ENCODE measurements around the gene TTC27. TPM values are rescaled to one million over a fixed set of nuclear protein-coding genes. Genes with fewer than 3 reads are reported as not detected.
"Not testable (repeated sequence)": the region's sequence is repeated elsewhere in the genome, so short reads cannot be mapped to it uniquely, and the experiment has no call there.

The TTC27 gene
- total RNA-seq, 1 donor from 2014 or later: 10.3 TPM

DNA sequence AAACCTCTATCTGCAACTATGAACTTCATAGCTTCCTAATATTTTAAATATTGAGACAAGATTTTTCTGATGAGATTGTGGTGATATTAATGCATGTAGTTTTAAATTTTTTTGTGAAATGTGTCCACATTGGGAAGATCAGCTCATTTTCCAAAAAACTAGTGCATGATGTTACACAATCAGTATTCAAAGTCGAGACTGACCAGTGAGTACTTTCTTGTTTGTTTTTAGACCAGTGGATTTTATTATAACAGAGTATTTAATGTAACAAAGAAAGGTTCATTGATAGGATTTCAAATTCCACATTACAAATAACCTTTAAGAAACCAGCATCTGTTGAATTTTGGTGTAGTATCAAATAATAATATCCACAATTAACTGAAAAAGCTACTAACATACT, 99.3 kb downstream of the TTC27 start:
- TF ChIP-seq CTCF (IDR thresholded peaks at IDR 0.05): no peak
- H3K36me3 ChIP-seq: no peaks in the 10 kb centered on the region
- DNase-seq: no peak
- no peak overlapping the region for H3K4me3 ChIP-seq
- no peaks in the 10 kb centered on the region for H3K9me3 ChIP-seq
- intact Hi-C loops (cut with DNase I): no loop called here
- H3K4me1 ChIP-seq: no peaks in the 10 kb centered on the region
- no peak overlapping the region for H3K27ac ChIP-seq
- ATAC-seq: no peak
- no peaks in the 10 kb centered on the region for H3K27me3 ChIP-seq

DNA sequence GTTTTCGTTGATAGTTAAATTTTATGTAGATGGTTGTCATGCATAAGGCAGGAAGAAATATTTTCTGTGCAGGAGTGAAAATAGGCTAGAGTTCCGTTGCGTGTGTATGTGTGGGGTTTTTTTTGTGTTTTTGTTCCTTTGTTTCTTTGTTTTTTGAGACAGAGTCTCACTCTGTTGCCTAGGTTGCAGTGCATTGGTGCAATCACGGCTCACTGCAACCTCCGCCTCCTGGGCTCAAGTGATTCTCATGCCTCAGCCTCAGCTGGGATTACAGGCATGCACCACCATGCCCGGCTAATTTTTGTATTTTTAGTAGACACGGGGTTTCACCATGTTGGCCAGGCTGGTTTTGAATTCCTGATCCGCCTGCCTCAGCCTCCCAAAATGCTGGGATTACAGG, 103.1 kb downstream of the TTC27 start:
- H3K36me3 ChIP-seq; DNase-seq; H3K27me3 ChIP-seq; ATAC-seq; intact Hi-C loops (cut with DNase I); H3K9me3 ChIP-seq; H3K4me1 ChIP-seq; H3K27ac ChIP-seq; H3K4me3 ChIP-seq: not testable (repeated sequence)

DNA sequence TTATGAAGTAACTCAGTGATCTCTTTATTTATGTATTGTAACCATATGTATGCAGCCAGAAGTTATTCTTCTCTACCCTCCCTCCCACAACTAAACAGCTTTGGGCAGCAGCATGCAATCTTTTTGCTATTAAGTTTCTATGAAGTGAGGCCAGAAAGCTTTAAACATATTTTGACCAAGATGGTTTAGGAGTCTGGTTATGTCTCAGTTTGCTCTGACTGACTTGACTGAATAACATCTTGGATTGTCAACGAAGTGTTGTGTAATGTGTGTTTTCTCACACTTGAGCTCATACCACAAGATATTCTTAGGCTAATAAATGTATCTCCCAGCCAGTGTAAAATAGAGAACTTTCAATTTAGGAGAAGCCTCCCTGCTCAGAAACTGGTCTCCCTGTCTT, 104.3 kb downstream of the TTC27 start:
- TF ChIP-seq CTCF (IDR thresholded peaks at IDR 0.05): no peak

DNA sequence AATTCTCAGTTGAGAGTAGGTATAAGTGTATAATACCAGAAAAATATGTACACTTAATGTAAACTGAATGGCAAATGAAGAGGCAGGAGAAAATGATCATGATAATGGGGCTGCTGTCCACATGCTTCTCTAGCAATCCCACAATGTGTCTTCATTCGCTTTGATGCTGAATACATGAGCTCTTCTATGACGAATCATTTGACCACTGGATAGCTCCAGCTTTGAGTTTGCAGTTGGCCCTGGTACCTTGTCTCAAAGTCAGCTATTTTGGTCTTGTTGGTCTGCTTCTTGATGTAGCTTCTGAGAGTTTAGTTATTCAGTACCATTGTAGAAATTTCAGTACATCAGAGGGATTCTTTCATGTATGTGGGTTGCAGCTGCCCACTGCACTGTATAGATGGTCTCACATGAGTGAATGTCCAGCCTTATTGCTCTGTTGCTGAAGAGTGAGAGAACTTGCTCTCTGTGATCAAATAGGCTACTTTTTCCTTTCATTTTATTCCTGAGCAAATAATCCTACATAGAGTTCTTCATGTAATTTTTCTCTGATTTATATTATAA, 105.1 kb downstream of the TTC27 start:
- Histone ChIP-seq H3K9me3 (no peaks in the 10 kb centered on the region), H3K4me3 (no peak overlapping the region), H3K27ac (no peak overlapping the region), H3K27me3 (no peaks in the 10 kb centered on the region), H3K36me3 (no peaks in the 10 kb centered on the region), H3K4me1 (no peaks in the 10 kb centered on the region)
- no peak for DNase-seq
- ATAC-seq: no peak
- intact Hi-C loops (cut with DNase I): no loop called here
- no peak for TF ChIP-seq CTCF (IDR thresholded peaks at IDR 0.05)

More for the DNA sequence above, 104.3 kb downstream of the TTC27 start:
- no peaks in the 10 kb centered on the region for H3K4me1 ChIP-seq
- intact Hi-C loops (cut with DNase I): no loop called here
- H3K9me3 ChIP-seq: no peaks in the 10 kb centered on the region
- no peak for DNase-seq
- no peak overlapping the region for H3K4me3 ChIP-seq
- no peaks in the 10 kb centered on the region for H3K27me3 ChIP-seq
- H3K27ac ChIP-seq: no peak overlapping the region
- ATAC-seq: no peak
- no peaks in the 10 kb centered on the region for H3K36me3 ChIP-seq

GRCh38 chr2:32735348-32735747, 107.5 kb downstream of the TTC27 start:
- no peak overlapping the region for H3K27ac ChIP-seq
- no peaks in the 10 kb centered on the region for H3K4me1 ChIP-seq
- intact Hi-C loops (cut with DNase I): no loop called here
- H3K27me3 ChIP-seq: no peaks in the 10 kb centered on the region
- H3K9me3 ChIP-seq: no peaks in the 10 kb centered on the region
- H3K36me3 ChIP-seq: no peaks in the 10 kb centered on the region
- H3K4me3 ChIP-seq: no peak overlapping the region
- no peak for TF ChIP-seq CTCF (IDR thresholded peaks at IDR 0.05)
- DNase-seq: no peak
- ATAC-seq: no peak

GRCh38 chr2:32738939-32739338, 111.1 kb downstream of the TTC27 start:
- intact Hi-C loops (cut with DNase I): no loop called here
- ATAC-seq (no peak), DNase-seq (no peak)
- no peaks in the 10 kb centered on the region for H3K36me3 ChIP-seq
- H3K27ac ChIP-seq: no peak overlapping the region
- no peaks in the 10 kb centered on the region for H3K9me3 ChIP-seq
- H3K27me3 ChIP-seq: no peaks in the 10 kb centered on the region
- no peak overlapping the region for H3K4me3 ChIP-seq
- H3K4me1 ChIP-seq: no peaks in the 10 kb centered on the region
- TF ChIP-seq CTCF (IDR thresholded peaks at IDR 0.05): no peak
